Measurements from ENCODE around the gene ZBTB5.
"Not testable (repeated sequence)": the region's sequence is repeated elsewhere in the genome, so short reads cannot be mapped to it uniquely, and the experiment has no call there.

DNA sequence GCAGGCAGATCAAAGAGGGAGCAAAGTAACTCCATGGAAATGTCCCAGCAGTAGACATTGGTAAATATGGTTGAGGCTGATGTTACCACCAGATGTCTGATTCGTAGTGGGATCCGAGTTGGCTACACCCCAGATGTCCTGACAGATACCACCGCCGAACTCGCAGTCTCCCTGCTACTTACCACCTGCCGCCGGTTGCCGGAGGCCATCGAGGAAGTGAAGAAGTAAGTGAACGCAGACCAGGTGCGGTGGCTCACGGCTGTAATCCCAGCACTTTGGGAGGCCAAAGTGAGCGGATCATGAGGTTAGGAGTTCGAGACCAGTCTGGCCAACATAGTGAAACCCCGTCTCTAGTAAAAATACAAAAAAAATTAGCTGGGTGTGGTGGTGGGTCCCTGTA is 38.8 kb downstream of the ZBTB5 start:
- not testable (repeated sequence) for TF ChIP-seq POLR2A (IDR thresholded peaks at IDR 0.05; ENCODE audit: low read depth, low read length); TAF1 (IDR thresholded peaks at IDR 0.05; ENCODE audit: borderline replicate concordance, low read depth, low read length)

All from GM12892 (cell line).